H1 (cell line): ENCODE measurements around the gene PRDM2. TPM values are rescaled to one million over a fixed set of nuclear protein-coding genes. Genes with fewer than 3 reads are reported as not detected.

ENCODE experiments used
- CTCF ChIA-PET: fragments of 300-600 bp; sonication (Branson Sonifier 250); formaldehyde crosslinking; loops from one replicate; lab custom pipeline; 2021; ENCODE audit not compliant: partially characterized antibody; lab: Charles Lee
- POLR2A ChIA-PET: fragments of 300-600 bp; sonication (Branson Sonifier 250); formaldehyde crosslinking; loops from one replicate; lab custom pipeline; 2021; ENCODE audit warnings: inconsistent platforms; ENCODE audit not compliant: partially characterized antibody; lab: Charles Lee
- DNase-seq, 2 experiments: peaks; one replicate each; pipeline versions ENCODE4 v3.0.0 to v3.0.0-alpha.2; 2010 to 2022; ENCODE audit warnings: low spot score in 2 of 2, low read depth in 1 of 2, mixed read lengths in 1 of 2
- FAIRE-seq: peaks from 2 replicates; lab custom pipeline; 2011; peaks lifted over from hg19 to GRCh38; lab: Jason Lieb, UNC
- H2AFZ ChIP-seq: 2 replicates; pipeline ENCODE4 v1.8.1; 2012; ENCODE audit warnings: low read length, inconsistent platforms
- H2AK5ac ChIP-seq: 2 replicates; pipeline ENCODE4 v1.6.1; 2013; ENCODE audit warnings: low read depth, low read length
- H2BK120ac ChIP-seq: replicated peaks from 2 replicates; pipeline ENCODE3; 2013; ENCODE audit warnings: low read depth, low read length, inconsistent platforms
- H2BK12ac ChIP-seq: 2 replicates; pipeline ENCODE4 v1.6.1; 2013; ENCODE audit warnings: low read depth, low read length
- H2BK15ac ChIP-seq: 2 replicates; pipeline ENCODE4 v1.6.1; 2013; ENCODE audit warnings: low read length
- H2BK20ac ChIP-seq: 2 replicates; pipeline ENCODE4 v1.6.1; 2013; ENCODE audit warnings: low read length
- H2BK5ac ChIP-seq: 2 replicates; pipeline ENCODE4 v1.6.1; 2013; ENCODE audit warnings: low read depth, low read length
- H3K14ac ChIP-seq: 2 replicates; pipeline ENCODE4 v1.6.1; 2013; ENCODE audit warnings: inconsistent platforms; ENCODE audit not compliant: insufficient read length
- H3K18ac ChIP-seq: 2 replicates; pipeline ENCODE4 v1.6.1; 2013; ENCODE audit warnings: low read length; ENCODE audit errors: extremely low read depth
- H3K23ac ChIP-seq: 2 replicates; pipeline ENCODE4 v1.6.1; 2013; ENCODE audit warnings: inconsistent platforms; ENCODE audit not compliant: insufficient read length
- H3K23me2 ChIP-seq: 2 replicates; pipeline ENCODE4 v1.6.1; 2013; ENCODE audit warnings: low read depth, low read length
- H3K27ac ChIP-seq: 2 replicates; pipeline ENCODE4 v1.6.1; 2011; ENCODE audit warnings: low read depth, low read length, inconsistent platforms
- H3K27me3 ChIP-seq, 4 experiments: replicated peaks in 1 of 4; 1 replicate in 1 of 4; 2 replicates in 3 of 4; pipeline versions ENCODE4 v1.6.1 to v1.8.1; 2011 to 2013; ENCODE audit warnings: low read length in 3 of 4, mild to moderate bottlenecking in 3 of 4, inconsistent platforms in 2 of 4, mixed read lengths in 2 of 4, moderate library complexity in 1 of 4; ENCODE audit not compliant: control insufficient read depth in 3 of 4, insufficient read depth in 3 of 4; ENCODE audit errors: extremely low read depth in 1 of 4
- H3K36me3 ChIP-seq, 4 experiments: 2 replicates each; pipeline versions ENCODE4 v1.6.1 to v1.8.1; 2011 to 2013; ENCODE audit warnings: mild to moderate bottlenecking in 4 of 4, low read length in 3 of 4, moderate library complexity in 2 of 4, control low read depth in 1 of 4, inconsistent platforms in 1 of 4; ENCODE audit not compliant: insufficient read depth in 4 of 4, control insufficient read depth in 2 of 4
- H3K4ac ChIP-seq: replicated peaks from 2 replicates; pipeline ENCODE3; 2013; ENCODE audit warnings: low read length, low read depth, mixed read lengths, inconsistent platforms; ENCODE audit not compliant: insufficient read length
- H3K4me1 ChIP-seq, 4 experiments: replicated peaks in 1 of 4; 1 replicate in 1 of 4; 2 replicates in 3 of 4; pipeline versions ENCODE4 v1.6.1 to v1.8.1; 2011 to 2013; ENCODE audit warnings: low read length in 3 of 4, inconsistent platforms in 2 of 4, mixed read lengths in 1 of 4; ENCODE audit not compliant: insufficient read depth in 4 of 4, control insufficient read depth in 3 of 4
- H3K4me2 ChIP-seq, 2 experiments: 2 replicates each; pipeline versions ENCODE4 v1.6.1 to v1.8.1; 2011 to 2013; ENCODE audit warnings: low read depth in 2 of 2, low read length in 2 of 2, control low read depth in 1 of 2, inconsistent platforms in 1 of 2, mild to moderate bottlenecking in 1 of 2; ENCODE audit not compliant: insufficient read depth in 1 of 2
- H3K4me3 ChIP-seq, 4 experiments: fragments of 200-600, 300-600 bp in 1 of 4; sonication (generic), shearing (Covaris generic), sonication (Bioruptor Twin) in 1 of 4; 2 replicates each; pipeline versions ENCODE4 v1.5.1 to v1.8.1; 2011 to 2016; ENCODE audit warnings: low read length in 4 of 4, low read depth in 3 of 4, control low read depth in 2 of 4, inconsistent platforms in 2 of 4, mild to moderate bottlenecking in 2 of 4, mixed read lengths in 1 of 4, moderate library complexity in 1 of 4; ENCODE audit not compliant: insufficient read depth in 2 of 4; ENCODE audit errors: extremely low read depth in 1 of 4
- H3K56ac ChIP-seq: replicated peaks from 2 replicates; pipeline ENCODE3; 2013; ENCODE audit warnings: low read depth, mild to moderate bottlenecking, mixed read lengths, low read length, inconsistent platforms; ENCODE audit not compliant: insufficient read length
- H3K79me1 ChIP-seq: 2 replicates; pipeline ENCODE4 v1.6.1; 2013; ENCODE audit warnings: low read depth, low read length, control low read depth
- H3K79me2 ChIP-seq, 2 experiments: 2 replicates each; pipeline versions ENCODE4 v1.6.1 to v1.8.1; 2012 to 2013; ENCODE audit warnings: low read length in 2 of 2, mild to moderate bottlenecking in 2 of 2, inconsistent platforms in 1 of 2; ENCODE audit not compliant: insufficient read depth in 2 of 2, control insufficient read depth in 1 of 2
- H3K9ac ChIP-seq, 4 experiments: replicated peaks in 1 of 4; 1 replicate in 1 of 4; 2 replicates in 3 of 4; pipeline versions ENCODE4 v1.6.1 to v1.8.1; 2011 to 2013; ENCODE audit warnings: low read depth in 3 of 4, low read length in 3 of 4, control low read depth in 2 of 4, mild to moderate bottlenecking in 2 of 4, moderate library complexity in 2 of 4, inconsistent platforms in 1 of 4; ENCODE audit errors: extremely low read depth in 1 of 4
- H3K9me3 ChIP-seq, 2 experiments: 2 replicates each; pipeline versions ENCODE4 v1.6.1 to v1.8.1; 2012 to 2013; ENCODE audit warnings: mild to moderate bottlenecking in 2 of 2, moderate library complexity in 2 of 2, control low read depth in 1 of 2, inconsistent platforms in 1 of 2, low read depth in 1 of 2, low read length in 1 of 2, mixed read lengths in 1 of 2; ENCODE audit not compliant: insufficient read depth in 2 of 2
- H4K20me1 ChIP-seq, 2 experiments: replicated peaks in 1 of 2; 2 replicates each; pipeline versions ENCODE3 to v1.8.1; 2011 to 2013; ENCODE audit warnings: inconsistent platforms in 2 of 2, low read length in 2 of 2, mild to moderate bottlenecking in 1 of 2; ENCODE audit not compliant: insufficient read depth in 2 of 2, control insufficient read depth in 1 of 2
- H4K5ac ChIP-seq: 2 replicates; pipeline ENCODE4 v1.6.1; 2013; ENCODE audit warnings: low read length, low read depth, mixed read lengths, inconsistent platforms; ENCODE audit not compliant: insufficient read length
- H4K8ac ChIP-seq: 2 replicates; pipeline ENCODE4 v1.8.0; 2013; ENCODE audit warnings: mild to moderate bottlenecking, moderate library complexity, low read length, inconsistent platforms; ENCODE audit not compliant: insufficient read depth; ENCODE audit errors: extremely low read depth
- H4K91ac ChIP-seq: replicated peaks from 2 replicates; pipeline ENCODE3; 2013; ENCODE audit warnings: low read length, mixed read lengths, inconsistent platforms; ENCODE audit not compliant: insufficient read length
- ATF2 ChIP-seq: IDR thresholded peaks from 2 replicates; pipeline ENCODE4 v1.6.1; 2012; ENCODE audit warnings: low read length, inconsistent platforms
- ATF3 ChIP-seq: IDR thresholded peaks from 2 replicates; pipeline ENCODE4 v1.6.1; 2011; ENCODE audit warnings: low read depth, mild to moderate bottlenecking, low read length; ENCODE audit not compliant: insufficient read depth
- POLR2AphosphoS5 ChIP-seq: IDR thresholded peaks from 2 replicates; pipeline ENCODE4 v1.6.1; 2011; ENCODE audit warnings: low read depth, low read length
- WGBS, 2 experiments: shearing (Covaris generic) in 1 of 2; methylation state at CpG; one replicate each; pipeline versions ENCODE4 v1.1.6 to v1.1.7; 2013 to 2015; ENCODE audit warnings: low lambda C conversion rate in 2 of 2, mixed read lengths in 2 of 2, inconsistent platforms in 1 of 2, low coverage in 1 of 2, missing lambda C conversion rate in 1 of 2; ENCODE audit not compliant: insufficient replicate concordance in 2 of 2, insufficient coverage in 1 of 2, insufficient read length in 1 of 2; ENCODE audit errors: extremely low coverage in 1 of 2, missing lambda C conversion rate in 1 of 2; 5-methylcytosine and 5-hydroxymethylcytosine counted together
- polyA plus RNA-seq, 7 experiments: library from polyadenylated mRNA; depleted of rRNA in 3 of 7; stranded (reverse) in 5 of 7; unstranded in 2 of 7; fragments of >200 nt in 5 of 7; fragments of 200-250 nt in 2 of 7; gene quantifications; 1 replicate in 5 of 7; 2 replicates in 1 of 7; 4 replicates in 1 of 7; pipeline versions ENCODE4 v1.2.1 to v1.2.3, GENCODE V29; 2011 to 2013; ENCODE audit warnings: missing spikeins in 2 of 7, mixed read lengths in 2 of 7
- total RNA-seq: library from RNA; stranded (reverse); fragmentation: NEBNext Ultra II Directional; extraction: Animal tissue kit (Norgen Biotek cat#: 25700); gene quantifications from 2 replicates; pipeline ENCODE4 v1.2.1, GENCODE V29; 2021

The PRDM2 gene
- total and polyA plus RNA-seq, 2 of the 8 experiments (the other 6 are each of a cell fraction or from before 2014, with no cell fraction given), result 5.8 to 21.2 TPM

- Histone ChIP-seq H2AK5ac (no peak overlapping the region), H2BK20ac (no peak overlapping the region), H3K56ac (no peak overlapping the region), H3K4me2 (no peak overlapping the region), H3K79me1 (no peaks in the 10 kb centered on the region), H2AFZ (no peak overlapping the region), H3K4me3 (no peak overlapping the region), H2BK12ac (no peak overlapping the region), H2BK5ac (no peak overlapping the region), H3K36me3 (no peaks in the 10 kb centered on the region), H4K91ac (no peak overlapping the region), H3K27me3 (peaks cover 0 to 15% (median 5%) of the 10 kb centered on the region in 4 experiments; a peak in 4 of 7 replicates), H3K4ac (no peak overlapping the region), H3K79me2 (peaks cover 3 to 43% of the 10 kb centered on the region in 2 experiments; a peak in 2 of 4 replicates), H4K5ac (no peak overlapping the region), H2BK15ac (no peak overlapping the region), H3K9me3 (no peaks in the 10 kb centered on the region), H4K20me1 (peaks cover 14% of the 10 kb centered on the region in 2 experiments), H4K8ac (no peak overlapping the region), H2BK120ac (no peak overlapping the region), H3K18ac (no peak overlapping the region), H3K14ac (no peak overlapping the region), H3K4me1 (peaks cover 0 to 6% (median 2%) of the 10 kb centered on the region in 4 experiments; a peak in 3 of 7 replicates), H3K23me2 (0 out of 2 replicates have a peak, but pooled peaks cover 6% of the 10 kb centered on the region), H3K9ac (no peak overlapping the region), H3K27ac (no peak overlapping the region), H3K23ac (no peak overlapping the region)
- FAIRE-seq (no peak), DNase-seq (no peak)
- WGBS, 2 experiments, result 93% methylated on average over 7 of the region's 7 CpGs; no CpG with 5 or more reads in 1 of the 2 experiments
- ChIA-PET CTCF (interaction anchor here (1.8 kb wide), 1 partner anchor 13 kb away, joined by 9 read pairs; no protein-coding TSS in a partner anchor), POLR2A (interaction anchor here (1.0 to 1.5 kb wide), 2 partner anchors 9 kb away, joined by 3 to 5 read pairs; no protein-coding TSS in a partner anchor)
- TF ChIP-seq ATF3, result no peak
- TF ChIP-seq POLR2AphosphoS5, result no peak
- TF ChIP-seq ATF2, result no peak
These were observed 52.0 kb downstream of the PRDM2 start for GRCh38 chr1:13751985-13752384.
